HG03520 (cell line): ENCODE data around the gene PIM1.
A peak's percentile ranks its signal among the peaks of the same experiment; 100 is the strongest.
"Not testable (repeated sequence)": the region's sequence is repeated elsewhere in the genome, so short reads cannot be mapped to it uniquely, and the experiment has no call there.

Experiments used
- ATAC-seq: cut with Tn5 transposase; IDR thresholded peaks from one replicate; pipeline ENCODE4 v1.9.1; 2021; ENCODE audit warnings: mild to moderate bottlenecking, moderate library complexity; ENCODE audit not compliant: unreplicated experiment

Gene PIM1

DNA sequence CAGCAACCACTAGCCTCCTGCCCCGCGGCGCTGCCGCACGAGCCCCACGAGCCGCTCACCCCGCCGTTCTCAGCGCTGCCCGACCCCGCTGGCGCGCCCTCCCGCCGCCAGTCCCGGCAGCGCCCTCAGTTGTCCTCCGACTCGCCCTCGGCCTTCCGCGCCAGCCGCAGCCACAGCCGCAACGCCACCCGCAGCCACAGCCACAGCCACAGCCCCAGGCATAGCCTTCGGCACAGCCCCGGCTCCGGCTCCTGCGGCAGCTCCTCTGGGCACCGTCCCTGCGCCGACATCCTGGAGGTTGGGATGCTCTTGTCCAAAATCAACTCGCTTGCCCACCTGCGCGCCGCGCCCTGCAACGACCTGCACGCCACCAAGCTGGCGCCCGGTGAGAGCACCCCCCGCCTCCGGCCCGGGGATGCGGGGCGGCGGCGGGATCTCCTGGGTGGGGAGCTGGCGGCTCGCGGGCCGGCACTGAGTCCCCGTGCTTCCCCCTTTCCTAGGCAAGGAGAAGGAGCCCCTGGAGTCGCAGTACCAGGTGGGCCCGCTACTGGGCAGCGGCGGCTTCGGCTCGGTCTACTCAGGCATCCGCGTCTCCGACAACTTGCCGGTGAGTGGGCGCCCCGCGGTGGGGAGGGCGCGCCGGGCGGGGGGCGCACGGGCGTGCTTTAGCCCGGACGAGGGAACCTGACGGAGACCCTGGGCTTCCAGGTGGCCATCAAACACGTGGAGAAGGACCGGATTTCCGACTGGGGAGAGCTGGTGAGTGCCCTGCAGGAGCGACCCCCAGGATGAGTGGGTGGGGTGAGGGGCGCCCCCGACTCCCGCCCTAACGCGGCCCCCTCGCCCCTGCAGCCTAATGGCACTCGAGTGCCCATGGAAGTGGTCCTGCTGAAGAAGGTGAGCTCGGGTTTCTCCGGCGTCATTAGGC is 585 bp downstream of the PIM1 start:
- peak; percentile 26 for ATAC-seq

- ATAC-seq = no peak
These were observed 1.4 kb downstream of the PIM1 start for GRCh38 chr6:37171201-37171969.

DNA sequence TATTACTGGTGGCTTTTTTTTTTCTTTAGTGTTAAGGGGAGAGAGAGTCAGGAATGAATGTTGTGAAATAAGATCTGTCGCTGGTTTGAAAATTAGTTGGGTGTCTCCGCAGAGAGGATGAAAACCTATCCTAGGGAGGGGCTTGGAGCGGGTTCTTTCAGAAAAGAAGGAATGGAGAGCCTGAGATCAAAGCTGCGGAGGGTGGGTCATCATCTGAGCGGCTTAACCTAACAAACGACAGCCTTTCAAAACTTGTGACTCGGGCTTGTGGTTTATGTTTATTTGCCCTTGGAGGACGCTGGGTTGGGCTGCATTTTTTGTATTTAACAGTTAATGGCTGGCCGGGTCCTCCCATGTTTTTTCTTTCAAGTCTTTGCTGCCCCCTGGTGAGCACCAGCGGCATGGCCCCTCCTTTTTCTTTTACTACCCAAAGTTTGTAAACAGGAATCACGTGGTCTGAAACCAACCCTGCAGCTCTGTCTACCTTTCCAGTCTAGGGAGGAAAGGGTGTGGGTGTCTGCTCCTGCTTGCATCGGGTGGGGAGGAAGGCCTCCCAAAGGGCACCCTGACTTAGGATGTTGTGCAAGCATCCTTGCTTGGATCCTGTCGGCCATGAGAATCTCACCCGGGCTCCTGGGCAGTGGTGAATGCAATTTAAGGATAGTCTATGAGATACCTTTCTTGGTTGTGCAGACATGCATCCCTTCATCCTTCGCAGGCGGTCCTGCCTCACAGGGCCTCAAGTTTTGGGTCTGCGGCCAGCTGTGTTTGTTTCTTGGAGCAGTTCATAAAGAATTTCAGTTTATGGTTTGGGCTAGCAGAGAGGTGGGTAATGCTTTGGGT is 2.2 kb downstream of the PIM1 start:
- no peak for ATAC-seq

GRCh38 chr6:37172912-37173492 is 3.0 kb downstream of the PIM1 start:
- no peak for ATAC-seq

DNA sequence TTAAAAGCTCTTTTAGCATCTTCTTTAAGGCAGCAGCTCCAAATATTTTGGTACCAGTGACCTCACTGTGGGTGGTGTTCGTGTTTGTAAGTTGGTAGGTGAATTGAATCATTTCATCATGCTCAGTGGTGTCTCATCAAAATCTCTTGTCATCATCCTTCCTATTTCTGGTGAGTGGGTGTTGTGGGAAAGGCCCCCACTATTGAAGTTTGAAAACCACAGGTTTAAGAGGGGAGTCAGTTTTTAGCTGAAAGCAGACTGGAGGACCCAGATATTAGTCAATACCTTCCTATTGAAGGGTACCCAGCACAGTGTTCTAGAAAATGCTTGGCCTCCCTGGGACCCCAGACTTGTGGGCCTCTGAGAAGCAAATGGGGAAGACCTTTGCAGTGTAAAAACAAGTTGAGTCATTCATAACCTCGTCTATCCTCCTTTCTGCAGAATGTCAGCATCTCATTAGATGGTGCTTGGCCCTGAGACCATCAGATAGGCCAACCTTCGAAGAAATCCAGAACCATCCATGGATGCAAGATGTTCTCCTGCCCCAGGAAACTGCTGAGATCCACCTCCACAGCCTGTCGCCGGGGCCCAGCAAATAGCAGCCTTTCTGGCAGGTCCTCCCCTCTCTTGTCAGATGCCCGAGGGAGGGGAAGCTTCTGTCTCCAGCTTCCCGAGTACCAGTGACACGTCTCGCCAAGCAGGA is 3.7 kb downstream of the PIM1 start:
- no peak for ATAC-seq

DNA sequence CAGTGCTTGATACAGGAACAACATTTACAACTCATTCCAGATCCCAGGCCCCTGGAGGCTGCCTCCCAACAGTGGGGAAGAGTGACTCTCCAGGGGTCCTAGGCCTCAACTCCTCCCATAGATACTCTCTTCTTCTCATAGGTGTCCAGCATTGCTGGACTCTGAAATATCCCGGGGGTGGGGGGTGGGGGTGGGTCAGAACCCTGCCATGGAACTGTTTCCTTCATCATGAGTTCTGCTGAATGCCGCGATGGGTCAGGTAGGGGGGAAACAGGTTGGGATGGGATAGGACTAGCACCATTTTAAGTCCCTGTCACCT is 4.2 kb downstream of the PIM1 start:
- no peak for ATAC-seq

DNA sequence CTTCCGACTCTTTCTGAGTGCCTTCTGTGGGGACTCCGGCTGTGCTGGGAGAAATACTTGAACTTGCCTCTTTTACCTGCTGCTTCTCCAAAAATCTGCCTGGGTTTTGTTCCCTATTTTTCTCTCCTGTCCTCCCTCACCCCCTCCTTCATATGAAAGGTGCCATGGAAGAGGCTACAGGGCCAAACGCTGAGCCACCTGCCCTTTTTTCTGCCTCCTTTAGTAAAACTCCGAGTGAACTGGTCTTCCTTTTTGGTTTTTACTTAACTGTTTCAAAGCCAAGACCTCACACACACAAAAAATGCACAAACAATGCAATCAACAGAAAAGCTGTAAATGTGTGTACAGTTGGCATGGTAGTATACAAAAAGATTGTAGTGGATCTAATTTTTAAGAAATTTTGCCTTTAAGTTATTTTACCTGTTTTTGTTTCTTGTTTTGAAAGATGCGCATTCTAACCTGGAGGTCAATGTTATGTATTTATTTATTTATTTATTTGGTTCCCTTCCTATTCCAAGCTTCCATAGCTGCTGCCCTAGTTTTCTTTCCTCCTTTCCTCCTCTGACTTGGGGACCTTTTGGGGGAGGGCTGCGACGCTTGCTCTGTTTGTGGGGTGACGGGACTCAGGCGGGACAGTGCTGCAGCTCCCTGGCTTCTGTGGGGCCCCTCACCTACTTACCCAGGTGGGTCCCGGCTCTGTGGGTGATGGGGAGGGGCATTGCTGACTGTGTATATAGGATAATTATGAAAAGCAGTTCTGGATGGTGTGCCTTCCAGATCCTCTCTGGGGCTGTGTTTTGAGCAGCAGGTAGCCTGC is 4.8 kb downstream of the PIM1 start:
- ATAC-seq = no peak

GRCh38 chr6:37175332-37176267 is 5.6 kb downstream of the PIM1 start:
- no peak for ATAC-seq

GRCh38 chr6:37176268-37177076 is 6.5 kb downstream of the PIM1 start:
- no peak for ATAC-seq

DNA sequence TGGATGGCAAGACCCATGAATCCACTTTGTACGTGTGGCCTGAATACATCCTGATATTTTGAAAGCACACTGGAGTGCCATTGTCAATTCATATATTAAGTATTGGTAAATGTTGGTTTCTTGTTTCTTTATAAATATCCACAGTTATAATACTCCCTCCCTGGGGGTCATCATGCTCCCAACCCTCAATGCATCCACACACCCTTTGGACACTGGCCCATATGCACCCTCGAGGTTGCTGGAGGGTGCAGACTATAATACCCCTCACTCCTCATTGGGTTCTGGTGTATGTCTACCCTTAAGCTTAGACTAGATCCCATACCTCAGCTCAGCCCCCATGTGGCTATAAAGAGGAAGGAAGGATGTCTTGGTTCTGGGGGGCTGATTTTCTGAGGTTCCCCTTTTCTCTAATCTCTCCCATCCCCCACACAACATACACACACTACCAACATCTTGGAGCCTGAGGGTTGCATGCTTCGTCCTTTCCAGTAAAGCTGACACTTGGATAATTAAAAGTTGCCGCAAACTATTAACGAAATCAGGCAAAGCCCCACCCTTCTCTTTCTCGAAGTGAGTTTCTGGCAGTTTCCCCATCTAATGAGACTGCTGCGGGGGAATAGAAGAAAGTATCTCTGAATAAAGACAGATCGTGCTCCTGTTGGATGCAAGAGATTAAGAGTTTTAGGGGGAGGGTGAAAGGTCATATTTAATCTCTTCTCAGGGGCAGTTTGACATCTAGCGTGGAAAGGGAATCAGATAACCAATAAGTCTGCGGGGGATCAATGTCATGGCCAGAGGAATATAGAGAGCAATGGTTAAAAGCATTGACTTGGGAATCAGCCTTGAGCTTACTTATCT is 7.4 kb downstream of the PIM1 start:
- no peak for ATAC-seq

DNA sequence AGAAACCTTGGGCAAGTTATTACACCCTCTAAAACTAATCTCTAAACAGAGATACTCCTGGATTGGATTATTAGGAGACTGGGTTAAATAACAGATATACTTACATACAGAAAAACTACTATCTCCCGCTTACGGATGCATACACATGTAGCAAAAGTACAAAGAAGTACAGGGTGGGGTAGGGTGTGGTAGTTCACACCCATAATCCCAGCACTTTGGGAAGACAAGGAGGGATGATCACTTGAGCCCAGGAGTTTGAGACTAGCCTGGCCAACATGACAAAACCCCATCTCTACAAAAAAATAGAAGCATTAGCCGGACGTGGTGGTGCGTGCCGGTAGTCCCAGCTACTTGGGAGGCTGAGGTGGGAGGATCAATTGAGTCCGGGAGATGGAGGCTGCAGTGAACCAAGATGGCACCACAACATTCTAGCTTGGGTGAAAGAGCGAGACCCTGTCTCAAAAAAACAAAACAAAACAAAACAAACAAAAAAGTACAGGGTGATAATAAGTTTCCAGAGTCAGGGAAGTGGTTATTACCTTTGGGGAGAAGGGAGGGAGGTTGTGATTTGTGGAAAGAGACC is 8.1 kb downstream of the PIM1 start:
- ATAC-seq = no peak

GRCh38 chr6:37180075-37180474 is 10.1 kb downstream of the PIM1 start:
- ATAC-seq = no peak

GRCh38 chr6:37180610-37181009 is 10.7 kb downstream of the PIM1 start:
- not testable (repeated sequence) for ATAC-seq

GRCh38 chr6:37182736-37183590 is 13.0 kb downstream of the PIM1 start:
- ATAC-seq = no peak
